ENCODE data around the gene MYMK.

Gene MYMK

GRCh38 chr9:133496861-133497842, 27.6 kb downstream of the MYMK start:
- no peak for DNase-seq

GRCh38 chr9:133495327-133496293, 29.1 kb downstream of the MYMK start:
- DNase-seq: no peak

- DNase-seq: no peak
These were observed 30.0 kb downstream of the MYMK start for GRCh38 chr9:133494636-133495326.

GRCh38 chr9:133493845-133494540, 30.8 kb downstream of the MYMK start:
- DNase-seq: no peak

- no peak for DNase-seq
These were observed 31.3 kb downstream of the MYMK start for GRCh38 chr9:133493428-133493827.

GRCh38 chr9:133492061-133493021, 32.4 kb downstream of the MYMK start:
- no peak for DNase-seq

GRCh38 chr9:133491656-133491925, 33.2 kb downstream of the MYMK start:
- DNase-seq: no peak

GRCh38 chr9:133490865-133491655, 33.7 kb downstream of the MYMK start:
- no peak for DNase-seq

GRCh38 chr9:133490201-133490681, 34.5 kb downstream of the MYMK start:
- DNase-seq: no peak

GRCh38 chr9:133489253-133490190, 35.2 kb downstream of the MYMK start:
- DNase-seq: no peak

GRCh38 chr9:133488686-133489252, 36.0 kb downstream of the MYMK start:
- no peak for DNase-seq

- DNase-seq: no peak
These were observed 37.4 kb downstream of the MYMK start for GRCh38 chr9:133487331-133487725.

GRCh38 chr9:133485531-133486260, 39.1 kb downstream of the MYMK start:
- DNase-seq: peak; percentile 30

- DNase-seq: no peak
These were observed 39.9 kb downstream of the MYMK start for GRCh38 chr9:133484671-133485437.

- DNase-seq: no peak
These were observed 41.1 kb downstream of the MYMK start for GRCh38 chr9:133483611-133484010.

GRCh38 chr9:133478851-133479711, 45.7 kb downstream of the MYMK start, which contains the start of gene SLC2A6:
Gene SLC2A6 (minus strand): TSS chr9:133479099. CDS start chr9:133479059, 40 bp downstream.
- peak; percentile 89 for DNase-seq

Data from activated CD4-positive, alpha-beta T cell treated with anti-CD3 and anti-CD28 coated beads, Interleukin-2, Interleukin-6, amounts not matched to agents 100 ng/mL and 50 ng/mL, durations not matched to agents 16 hours and 8 hours (primary cell).